ENCODE data around the gene STPG4. TPM values are rescaled to one million over a fixed set of nuclear protein-coding genes. Genes with fewer than 3 reads are reported as not detected.

The STPG4 gene
- total RNA-seq, 1 donor from 2014 or later, result not detected

DNA sequence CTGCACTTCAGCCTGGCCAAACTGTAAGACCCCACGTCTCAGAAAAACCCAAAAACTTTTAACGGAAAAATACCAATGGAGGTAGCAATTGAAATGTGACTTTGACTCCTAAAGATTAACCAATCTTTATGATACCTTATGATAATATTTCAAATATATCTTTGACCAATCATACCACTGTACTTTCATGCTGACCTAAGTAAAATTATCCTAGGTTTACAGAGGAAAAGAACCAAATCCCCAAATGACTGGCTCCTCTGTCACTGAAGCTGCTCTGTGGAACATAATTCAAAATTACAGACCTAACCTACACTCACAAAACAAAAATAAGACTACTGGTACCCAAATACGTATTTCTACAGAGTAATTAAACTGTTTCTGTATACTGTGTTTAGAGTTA, 7.7 kb upstream of the STPG4 start:
- no peak overlapping the region for H3K4me3 ChIP-seq (ENCODE audit: low read depth, low read length)
- no peak for DNase-seq (ENCODE audit: low read depth)
- TF ChIP-seq, protein P1, sequence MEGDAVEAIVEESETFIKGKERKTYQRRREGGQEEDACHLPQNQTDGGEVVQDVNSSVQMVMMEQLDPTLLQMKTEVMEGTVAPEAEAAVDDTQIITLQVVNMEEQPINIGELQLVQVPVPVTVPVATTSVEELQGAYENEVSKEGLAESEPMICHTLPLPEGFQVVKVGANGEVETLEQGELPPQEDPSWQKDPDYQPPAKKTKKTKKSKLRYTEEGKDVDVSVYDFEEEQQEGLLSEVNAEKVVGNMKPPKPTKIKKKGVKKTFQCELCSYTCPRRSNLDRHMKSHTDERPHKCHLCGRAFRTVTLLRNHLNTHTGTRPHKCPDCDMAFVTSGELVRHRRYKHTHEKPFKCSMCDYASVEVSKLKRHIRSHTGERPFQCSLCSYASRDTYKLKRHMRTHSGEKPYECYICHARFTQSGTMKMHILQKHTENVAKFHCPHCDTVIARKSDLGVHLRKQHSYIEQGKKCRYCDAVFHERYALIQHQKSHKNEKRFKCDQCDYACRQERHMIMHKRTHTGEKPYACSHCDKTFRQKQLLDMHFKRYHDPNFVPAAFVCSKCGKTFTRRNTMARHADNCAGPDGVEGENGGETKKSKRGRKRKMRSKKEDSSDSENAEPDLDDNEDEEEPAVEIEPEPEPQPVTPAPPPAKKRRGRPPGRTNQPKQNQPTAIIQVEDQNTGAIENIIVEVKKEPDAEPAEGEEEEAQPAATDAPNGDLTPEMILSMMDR (conservative IDR thresholded peaks at IDR 0.05; ENCODE audit: low read depth, low read length), result no peak

DNA sequence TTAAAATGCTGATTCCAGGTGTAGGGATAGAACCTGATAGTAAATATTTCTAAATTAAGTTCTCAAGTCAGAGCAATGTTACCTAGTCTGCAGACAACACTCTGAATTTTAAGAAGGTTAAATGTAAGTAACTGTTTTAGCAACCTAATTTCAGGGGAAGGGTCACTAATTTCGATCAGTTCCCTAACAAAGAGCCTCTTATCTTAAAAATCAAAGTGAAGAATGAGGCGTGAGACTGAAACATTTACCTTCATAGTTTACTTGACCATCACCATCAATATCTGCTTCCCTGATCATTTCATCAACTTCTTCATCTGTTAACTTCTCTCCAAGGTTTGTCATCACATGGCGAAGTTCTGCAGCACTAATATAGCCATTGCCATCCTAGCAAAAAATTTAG, 6.4 kb upstream of the STPG4 start:
- TF ChIP-seq, protein P1 (conservative IDR thresholded peaks at IDR 0.05; ENCODE audit: low read depth, low read length), result no peak
- H3K4me3 ChIP-seq (ENCODE audit: low read depth, low read length), result no peak overlapping the region
- DNase-seq (ENCODE audit: low read depth), result no peak

DNA sequence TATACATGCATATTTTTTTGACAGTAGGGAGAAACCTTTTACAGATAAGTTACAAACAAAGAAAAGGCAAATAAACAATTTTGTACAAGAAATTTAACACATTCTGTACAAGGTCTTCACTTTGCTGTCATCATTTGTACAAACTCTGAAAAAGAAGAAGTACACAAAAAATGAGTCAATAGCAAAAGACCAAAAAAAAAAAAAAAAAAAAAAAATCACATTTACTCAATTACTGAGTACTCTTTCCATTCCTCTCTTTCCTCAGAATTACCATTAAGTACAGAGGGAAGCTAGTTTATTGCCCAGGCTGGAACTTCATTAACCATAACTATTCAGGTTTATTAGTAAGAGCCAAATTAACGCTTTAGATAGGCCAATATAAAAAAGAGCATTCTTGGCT, 5.6 kb upstream of the STPG4 start:
- TF ChIP-seq, protein P1 (conservative IDR thresholded peaks at IDR 0.05; ENCODE audit: low read depth, low read length), result no peak
- H3K4me3 ChIP-seq (ENCODE audit: low read depth, low read length), result no peak overlapping the region
- DNase-seq (ENCODE audit: low read depth), result no peak

DNA sequence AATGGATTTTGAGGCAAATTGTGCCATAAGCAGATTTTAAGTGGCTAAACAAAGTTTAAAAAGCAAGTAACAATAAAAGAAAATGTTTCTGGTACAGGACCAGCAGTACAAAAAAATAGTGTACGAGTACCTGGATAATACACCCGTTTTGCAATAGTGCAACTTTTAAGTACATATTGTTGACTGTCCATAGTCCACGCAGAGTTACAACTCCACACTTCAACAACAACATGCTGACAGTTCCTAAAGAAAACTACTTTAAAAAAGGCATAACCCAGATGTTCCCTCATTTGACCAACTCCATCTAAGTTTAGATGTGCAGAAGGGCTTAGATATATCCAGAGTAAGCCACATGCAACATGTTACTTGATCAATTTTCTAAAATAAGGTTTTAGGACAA, 5.1 kb upstream of the STPG4 start:
- no peak overlapping the region for H3K4me3 ChIP-seq (ENCODE audit: low read depth, low read length)
- no peak for DNase-seq (ENCODE audit: low read depth)
- TF ChIP-seq, protein P1 (conservative IDR thresholded peaks at IDR 0.05; ENCODE audit: low read depth, low read length), result no peak

DNA sequence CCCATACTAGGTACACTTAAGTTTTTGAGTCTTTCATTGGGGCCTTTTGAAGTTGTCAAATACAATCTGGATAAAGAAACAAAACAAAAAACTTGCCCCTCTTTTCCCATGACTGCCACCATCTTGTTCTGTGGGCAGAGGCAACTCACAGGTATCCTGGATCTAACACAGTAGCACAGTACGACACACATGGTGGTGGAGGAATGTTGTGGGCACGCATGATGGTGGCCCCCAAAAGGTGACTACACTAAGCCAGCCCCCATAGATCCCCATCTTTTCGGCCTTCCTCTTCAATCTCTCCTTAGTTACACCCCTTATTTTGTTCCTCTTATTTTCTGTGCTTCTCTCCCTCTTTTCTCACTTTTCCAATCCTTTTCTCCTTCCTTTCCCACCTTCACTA, 4.5 kb upstream of the STPG4 start:
- TF ChIP-seq, protein P1 (conservative IDR thresholded peaks at IDR 0.05; ENCODE audit: low read depth, low read length), result no peak

DNA sequence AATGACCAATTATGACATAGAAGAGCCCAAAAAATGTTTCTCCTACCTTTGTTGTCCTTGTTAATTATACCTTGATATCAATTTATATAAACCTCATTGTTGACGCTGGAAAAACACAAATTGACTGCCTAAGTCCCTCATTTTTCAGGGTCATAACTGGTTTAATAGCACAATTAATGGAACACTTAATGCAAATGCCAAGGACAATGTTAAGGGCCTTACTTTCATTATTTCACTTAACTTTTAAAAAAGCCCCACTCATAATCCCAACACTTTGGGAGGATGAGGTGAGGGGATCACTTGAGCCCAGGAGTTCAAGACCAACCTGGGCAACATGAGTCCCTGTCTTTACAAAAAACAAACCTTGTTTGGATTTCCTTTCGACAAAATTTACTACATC, 3.5 kb upstream of the STPG4 start:
- DNase-seq (ENCODE audit: low read depth), result no peak
- H3K4me3 ChIP-seq (ENCODE audit: low read depth, low read length), result no peak overlapping the region
- TF ChIP-seq, protein P1 (conservative IDR thresholded peaks at IDR 0.05; ENCODE audit: low read depth, low read length), result no peak

More for the DNA sequence above, 4.5 kb upstream of the STPG4 start:
- DNase-seq (ENCODE audit: low read depth), result no peak
- H3K4me3 ChIP-seq (ENCODE audit: low read depth, low read length), result no peak overlapping the region

DNA sequence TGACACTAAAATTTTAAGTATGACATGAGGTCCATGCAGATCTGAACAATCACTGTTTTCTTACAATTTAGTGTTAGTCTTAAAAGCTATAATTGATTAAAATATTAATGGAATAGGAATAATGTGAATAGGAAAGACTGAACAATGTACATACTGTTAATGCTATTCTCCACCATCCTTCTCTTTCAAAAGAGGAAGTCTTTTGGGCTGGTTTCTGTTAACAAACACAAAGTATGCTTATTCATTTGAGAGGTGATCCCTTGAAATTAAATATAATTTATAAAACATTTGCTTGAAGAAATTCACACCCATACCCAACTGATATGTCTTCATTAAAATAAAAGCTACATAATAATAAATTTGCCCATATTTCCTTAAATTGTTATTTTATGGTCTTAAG, 2.3 kb downstream of the STPG4 start:
- TF ChIP-seq, protein P1 (conservative IDR thresholded peaks at IDR 0.05; ENCODE audit: low read depth, low read length), result no peak
- DNase-seq (ENCODE audit: low read depth), result no peak
- no peak overlapping the region for H3K4me3 ChIP-seq (ENCODE audit: low read depth, low read length)
